Gastroesophageal sphincter (tissue), 4 donors: ENCODE data around the gene CARD11. TPM values are rescaled to one million over a fixed set of nuclear protein-coding genes. Genes with fewer than 3 reads are reported as not detected.

Source experiments
- ATAC-seq: fragments of 150-250 bp; one replicate; pipeline ENCODE4 v1.9.1; 2016; ENCODE audit warnings: mild to moderate bottlenecking, moderate library complexity
- H3K27ac ChIP-seq, 4 donors: fragments of 200-600 bp; sonication (generic) in 3 of 4; 1 replicate in 3 of 4; 2 replicates in 1 of 4; pipeline ENCODE4 v1.5.1; 2016 to 2019
- H3K27me3 ChIP-seq: fragments of 200-600 bp; sonication (generic); one replicate; pipeline ENCODE4 v1.5.1; 2019
- H3K36me3 ChIP-seq, 2 donors: fragments of 200-600 bp; sonication (generic); one replicate each; pipeline ENCODE4 v1.5.1; 2019; ENCODE audit warnings: control low read depth in 1 of 2
- H3K4me1 ChIP-seq, 3 donors: fragments of 200-600 bp; sonication (generic); 1 replicate in 2 of 3; 2 replicates in 1 of 3; pipeline ENCODE4 v1.5.1; 2016 to 2019; ENCODE audit warnings: control low read depth in 2 of 3
- H3K4me3 ChIP-seq, 2 donors: fragments of 200-600 bp; sonication (generic); one replicate each; pipeline ENCODE4 v1.5.1; 2019; ENCODE audit warnings: mild to moderate bottlenecking in 1 of 2, moderate library complexity in 1 of 2
- H3K9me3 ChIP-seq, 3 donors: fragments of 200-600 bp; sonication (generic); one replicate each; pipeline ENCODE4 v1.5.1; 2017 to 2019; ENCODE audit warnings: control low read depth in 2 of 3
- CTCF ChIP-seq, 4 experiments: fragments of 200-600 bp in 2 of 4; fragments of 450-650 bp in 2 of 4; sonication (generic) in 1 of 4; IDR thresholded peaks; one replicate each; pipeline ENCODE4 v1.5.1; 2017 to 2019; ENCODE audit warnings: antibody characterized with exemption in 4 of 4, mild to moderate bottlenecking in 2 of 4, moderate library complexity in 2 of 4
- EP300 ChIP-seq: sonication (generic); formaldehyde crosslinking; IDR thresholded peaks from one replicate; pipeline ENCODE4 v1.6.1; 2017; ENCODE audit warnings: antibody characterized with exemption, mild to moderate bottlenecking
- POLR2A ChIP-seq, 2 donors: fragments of 450-650 bp; IDR thresholded peaks; one replicate each; pipeline ENCODE4 v1.6.1; 2017; ENCODE audit warnings: antibody characterized with exemption in 2 of 2, mild to moderate bottlenecking in 2 of 2, moderate library complexity in 1 of 2
- POLR2AphosphoS5 ChIP-seq: sonication (generic); formaldehyde crosslinking; IDR thresholded peaks from one replicate; pipeline ENCODE4 v1.6.1; 2017; ENCODE audit warnings: antibody characterized with exemption
- WGBS, 2 donors: methylation state at CpG; one replicate each; pipeline ENCODE4 v1.1.5; 2018; ENCODE audit warnings: low coverage in 1 of 2; 5-methylcytosine and 5-hydroxymethylcytosine counted together
- total RNA-seq, 4 donors: library from RNA; depleted of rRNA; stranded (reverse); fragments of >200 nt; gene quantifications; one replicate each; pipeline ENCODE4 v1.1.0, GENCODE V29; 2016

The CARD11 gene
- total RNA-seq, 4 donors from 2014 or later, result 0.27 to 0.67 (median 0.45) TPM

- WGBS, 2 donors, result 84 to 100% methylated on average over 2 of the region's 5 CpGs
- Histone ChIP-seq H3K27me3 (no peaks in the 10 kb centered on the region), H3K4me1 (peaks cover 0 to 12% (median 9%) of the 10 kb centered on the region in 3 donors), H3K27ac (no peak overlapping the region), H3K9me3 (no peaks in the 10 kb centered on the region), H3K4me3 (no peak overlapping the region), H3K36me3 (no peaks in the 10 kb centered on the region)
- TF ChIP-seq CTCF (IDR thresholded peaks at IDR 0.05) (no peak), EP300 (no peak), POLR2AphosphoS5 (no peak), POLR2A (IDR thresholded peaks at IDR 0.05) (no peak)
- ATAC-seq, result no peak
Observed at GRCh38 chr7:2858621-2859020, 185.0 kb downstream of the CARD11 start.

GRCh38 chr7:2856388-2857169, 187.1 kb downstream of the CARD11 start:
- Histone ChIP-seq H3K4me3 (no peak overlapping the region), H3K4me1 (no peaks in the 10 kb centered on the region), H3K27ac (no peak overlapping the region), H3K9me3 (no peaks in the 10 kb centered on the region), H3K36me3 (no peaks in the 10 kb centered on the region), H3K27me3 (no peaks in the 10 kb centered on the region)
- no peak for ATAC-seq
- 77% methylated on average over 2 of the region's 5 CpGs; no CpG with 5 or more reads in 1 of the 2 donors for WGBS, 2 donors
- TF ChIP-seq POLR2AphosphoS5 (no peak), CTCF (IDR thresholded peaks at IDR 0.05) (no peak), EP300 (no peak), POLR2A (IDR thresholded peaks at IDR 0.05) (no peak)

Other genes with a start within 250 kb of the CARD11 start
- gene GNA12, start 199.6 kb downstream of the CARD11 start, total RNA-seq, result 10 to 100 TPM; 22.5 to 63.2 (median 35.1) TPM